HepG2 (cell line): ENCODE measurements around the gene ZBTB2. TPM values are rescaled to one million over a fixed set of nuclear protein-coding genes. Genes with fewer than 3 reads are reported as not detected.
"Not testable (repeated sequence)": the region's sequence is repeated elsewhere in the genome, so short reads cannot be mapped to it uniquely, and the experiment has no call there.

Experiments used
- ATAC-seq: fragments of 200-7000 bp; cut with Tn5 transposase; 3 replicates; pipeline ENCODE4 v1.9.1; 2020; ENCODE audit warnings: mild to moderate bottlenecking, moderate library complexity
- BruUV-seq: library from RNA; stranded (reverse); fragments of 400-500 nt; replicated peaks from 2 replicates; lab custom pipeline; 2021; lab: Mats Ljungman, UMichigan
- CTCF ChIA-PET: fragments of 300-600 bp; formaldehyde crosslinking; extraction: SDS; loops from one replicate; lab custom pipeline; 2021; ENCODE audit warnings: low total read pairs, inconsistent platforms, low intra/inter-chr PET ratio; lab: Yijun Ruan, JAX
- POLR2A ChIA-PET: fragments of 350-600 bp; sonication (Branson Sonifier 250); formaldehyde crosslinking; loops from one replicate; lab custom pipeline; 2020; ENCODE audit warnings: antibody characterized with exemption, inconsistent platforms; lab: Yijun Ruan, JAX
- DNase-seq: peaks from one replicate; pipeline ENCODE4 v3.0.0-alpha.2; 2015; ENCODE audit warnings: low spot score
- FAIRE-seq: peaks from 3 replicates; lab custom pipeline; 2011; peaks lifted over from hg19 to GRCh38; lab: Jason Lieb, UNC
- H2AFZ ChIP-seq: one replicate; pipeline ENCODE4 v1.6.1; 2011; ENCODE audit warnings: low read length, inconsistent platforms
- H3K27ac ChIP-seq: fragments of 300-600 bp; 3 replicates; pipeline ENCODE4 v1.8.0; 2011; ENCODE audit warnings: mixed run types, mild to moderate bottlenecking, mixed read lengths, low read length, inconsistent platforms; ENCODE audit not compliant: insufficient read depth; ENCODE audit errors: extremely low read length
- H3K27me3 ChIP-seq, 2 experiments: fragments of 200-600 bp in 1 of 2; 2 replicates in 1 of 2; 3 replicates in 1 of 2; pipeline versions ENCODE4 v1.6.0 to v1.8.0; 2011; ENCODE audit warnings: low read length in 2 of 2, mild to moderate bottlenecking in 2 of 2, moderate library complexity in 2 of 2, inconsistent platforms in 1 of 2; ENCODE audit not compliant: insufficient read depth in 2 of 2, control insufficient read depth in 1 of 2
- H3K36me3 ChIP-seq, 2 experiments: fragments of 200-600 bp in 1 of 2; replicated peaks in 1 of 2; 2 replicates in 1 of 2; 3 replicates in 1 of 2; pipeline versions ENCODE4 v1.5.1 to v1.8.0; 2011; ENCODE audit warnings: low read length in 2 of 2, inconsistent platforms in 1 of 2; ENCODE audit not compliant: insufficient read depth in 2 of 2, control insufficient read depth in 1 of 2
- H3K4me1 ChIP-seq: 2 replicates; pipeline ENCODE4 v1.5.1; 2012; ENCODE audit warnings: low read length, inconsistent platforms; ENCODE audit not compliant: insufficient read depth
- H3K4me2 ChIP-seq: 2 replicates; pipeline ENCODE4 v1.6.0; 2011; ENCODE audit warnings: low read depth, low read length, inconsistent platforms
- H3K4me3 ChIP-seq, 3 experiments: fragments of 200-600 bp in 1 of 3; sonication (generic), shearing (Covaris generic) in 1 of 3; replicated peaks in 1 of 3; 2 replicates each; pipeline ENCODE4 v1.5.1; 2011 to 2016; ENCODE audit warnings: low read length in 3 of 3, inconsistent platforms in 2 of 3, low read depth in 2 of 3, mild to moderate bottlenecking in 2 of 3, control low read depth in 1 of 3, mixed read lengths in 1 of 3; ENCODE audit not compliant: insufficient read depth in 1 of 3
- H3K79me2 ChIP-seq: one replicate; pipeline ENCODE4 v1.6.1; 2011; ENCODE audit warnings: low read length, inconsistent platforms; ENCODE audit not compliant: insufficient read depth
- H3K9ac ChIP-seq: 2 replicates; pipeline ENCODE4 v1.6.0; 2011; ENCODE audit warnings: mild to moderate bottlenecking, low read depth, low read length, inconsistent platforms; ENCODE audit not compliant: insufficient read depth
- H3K9me3 ChIP-seq: 2 replicates; pipeline ENCODE4 v1.5.1; 2012; ENCODE audit warnings: mild to moderate bottlenecking, low read length
- H4K20me1 ChIP-seq: 2 replicates; pipeline ENCODE4 v1.6.0; 2011; ENCODE audit warnings: inconsistent platforms, mild to moderate bottlenecking, low read length, moderate library complexity; ENCODE audit not compliant: insufficient read depth
- HDAC2 ChIP-seq: sonication (generic); formaldehyde crosslinking; IDR thresholded peaks from 2 replicates; pipeline ENCODE4 v1.4.0; 2020; ENCODE audit warnings: missing genetic modification reagents
- NR2F1 ChIP-seq, 2 experiments: fragments of 450-650 bp in 1 of 2; formaldehyde crosslinking in 1 of 2; IDR thresholded peaks; 2 replicates each; pipeline versions ENCODE4 v1.5.0 to v1.6.1; 2016 to 2020; ENCODE audit warnings: mild to moderate bottlenecking in 1 of 2, missing compliant biosample characterization in 1 of 2, missing genetic modification reagents in 1 of 2, moderate library complexity in 1 of 2
- PRDM15 ChIP-seq: sonication (generic); formaldehyde crosslinking; IDR thresholded peaks from 2 replicates; pipeline ENCODE4 v1.4.0; 2020; ENCODE audit warnings: missing genetic modification reagents
- ZBTB33 ChIP-seq: sonication (generic); formaldehyde crosslinking; IDR thresholded peaks from 2 replicates; pipeline ENCODE4 v1.4.0; 2020; ENCODE audit warnings: missing genetic modification reagents
- ZC3H13 ChIP-seq: sonication (generic); formaldehyde crosslinking; IDR thresholded peaks from 2 replicates; pipeline ENCODE4 v1.8.1; 2023; ENCODE audit warnings: mild to moderate bottlenecking, missing genetic modification reagents, moderate library complexity
- ZNF350 ChIP-seq: sonication (generic); formaldehyde crosslinking; IDR thresholded peaks from 2 replicates; pipeline ENCODE4 v1.4.0; 2020; ENCODE audit warnings: mild to moderate bottlenecking, low read depth, missing genetic modification reagents, borderline replicate concordance
- ZNF710 ChIP-seq: sonication (generic); formaldehyde crosslinking; IDR thresholded peaks from 2 replicates; pipeline ENCODE4 v1.5.0; 2020; ENCODE audit warnings: mild to moderate bottlenecking, missing genetic modification reagents, borderline replicate concordance
- ZSCAN9 ChIP-seq: IDR thresholded peaks from 2 replicates; pipeline ENCODE4 v1.6.1; 2016; ENCODE audit warnings: borderline replicate concordance
- WGBS: methylation state at CpG from one replicate; pipeline ENCODE4 v1.1.6; 2017; ENCODE audit warnings: low lambda C conversion rate; 5-methylcytosine and 5-hydroxymethylcytosine counted together
- in situ Hi-C: cut with HindIII; loops from 2 replicates; pipeline ENCODE4 v1.10.0; 2017; ENCODE audit warnings: low pct_unique_long_range_greater_than_20kb; ENCODE audit not compliant: extremely low pct_ligation_motif_present
- intact Hi-C: fragments of 100-400 bp; cut with micrococcal nuclease; formaldehyde crosslinking; loops from one replicate; pipeline ENCODE4 v1.10.0; 2022; ENCODE audit not compliant: unreplicated experiment
- polyA plus RNA-seq, 8 experiments: library from polyadenylated mRNA; depleted of rRNA in 3 of 8; stranded (reverse) in 7 of 8; unstranded in 1 of 8; fragments of >200 nt; fragmentation: Illumina TruSeq in 4 of 8; extraction: Trizol in 4 of 8; gene quantifications; 2 replicates each; pipeline versions ENCODE4 v1.2.1 to v1.2.3, GENCODE V29; 2011 to 2016; ENCODE audit warnings: low read depth in 4 of 8, missing spikeins in 1 of 8, mixed read lengths in 1 of 8; ENCODE audit not compliant: insufficient read depth in 1 of 8
- total RNA-seq, 5 experiments: library from RNA; depleted of rRNA; stranded (reverse); fragments of >200 nt; fragmentation: Illumina TruSeq; extraction: Trizol; gene quantifications; 2 replicates each; pipeline ENCODE4 v1.2.3, GENCODE V29; 2016; ENCODE audit warnings: low read depth in 1 of 5

The ZBTB2 gene
- total and polyA plus RNA-seq, 2 of the 13 experiments (the other 11 are each of a cell fraction or from before 2014, with no cell fraction given) = 15.4 to 22.8 TPM

- TF ChIP-seq PRDM15 (no peak), NR2F1 (CRISPR knock-in tag; IDR thresholded peaks at IDR 0.05) (no peak), ZSCAN9 (CRISPR knock-in tag) (no peak), ZNF710 (CRISPR knock-in tag) (no peak), ZC3H13 (no peak), HDAC2 (CRISPR knock-in tag) (no peak)
Measured at GRCh38 chr6:151384151-151384550, 7.2 kb downstream of the ZBTB2 start (continued).

GRCh38 chr6:151382631-151383030 is 8.7 kb downstream of the ZBTB2 start:
- BruUV-seq, H2AFZ ChIP-seq, intact Hi-C loops, H3K4me3 ChIP-seq, H3K4me2 ChIP-seq, H3K9me3 ChIP-seq, CTCF ChIA-PET, H3K9ac ChIP-seq, H3K27me3 ChIP-seq, H3K27ac ChIP-seq, H4K20me1 ChIP-seq, ATAC-seq, FAIRE-seq, POLR2A ChIA-PET, DNase-seq, H3K36me3 ChIP-seq, in situ Hi-C loops: not testable (repeated sequence)
- peaks cover 13% of the 10 kb centered on the region for H3K4me1 ChIP-seq
- TF ChIP-seq ZNF350 (CRISPR knock-in tag) = 0 out of 2 replicates have a peak, but pooled peaks have one; percentile 31
- TF ChIP-seq ZBTB33 (CRISPR knock-in tag) = 0 out of 2 replicates have a peak, but pooled peaks have one; percentile 28
- 98% methylated on average over 9 of the region's 9 CpGs for WGBS
- peaks cover 84% of the 10 kb centered on the region for H3K79me2 ChIP-seq
